ENCODE results near the gene EME1.
"Not testable (repeated sequence)": the region's sequence is repeated elsewhere in the genome, so short reads cannot be mapped to it uniquely, and the experiment has no call there.

EME1 gene

DNA sequence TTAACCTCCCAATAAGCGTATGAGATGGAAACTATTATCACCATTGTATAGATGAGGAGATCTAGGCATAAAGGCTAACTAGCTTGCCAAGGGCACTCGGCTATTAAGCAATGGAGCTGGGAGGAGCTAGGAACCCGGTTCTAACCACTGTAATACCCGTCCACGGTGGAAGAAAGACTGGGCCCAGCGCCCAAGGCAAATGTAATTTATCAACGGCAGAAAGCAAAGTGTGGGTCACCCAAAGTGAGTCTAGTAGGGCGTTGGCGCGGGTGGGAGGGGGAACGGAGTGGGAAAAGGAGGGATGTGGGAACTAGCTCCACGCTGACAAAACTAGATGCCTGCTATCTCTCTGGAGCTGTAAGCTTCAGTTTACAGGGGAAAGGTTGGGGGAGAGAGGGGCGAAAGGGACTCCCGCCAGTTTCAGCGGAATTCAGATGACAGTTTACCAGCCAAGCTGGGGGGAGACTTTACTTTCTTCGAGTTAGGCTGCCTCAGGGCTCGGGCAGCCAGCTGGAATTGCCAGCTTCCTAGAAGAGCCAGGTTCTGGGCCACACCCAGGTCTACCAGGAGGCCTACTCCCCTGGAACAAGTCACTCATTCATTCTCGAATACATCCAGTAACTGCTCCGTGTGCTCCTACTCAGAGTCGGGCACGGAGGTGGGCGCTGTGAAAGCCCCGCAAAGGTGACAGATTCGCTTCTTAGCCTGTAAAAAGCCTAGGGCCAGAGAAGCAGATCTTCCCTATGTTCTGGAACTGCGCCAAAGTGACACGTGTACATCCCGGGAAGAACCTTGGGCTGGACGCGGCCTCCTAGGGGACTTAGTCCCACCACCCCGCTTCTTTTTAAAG, 23.5 kb downstream of the EME1 start:
- no peak for DNase-seq

DNA sequence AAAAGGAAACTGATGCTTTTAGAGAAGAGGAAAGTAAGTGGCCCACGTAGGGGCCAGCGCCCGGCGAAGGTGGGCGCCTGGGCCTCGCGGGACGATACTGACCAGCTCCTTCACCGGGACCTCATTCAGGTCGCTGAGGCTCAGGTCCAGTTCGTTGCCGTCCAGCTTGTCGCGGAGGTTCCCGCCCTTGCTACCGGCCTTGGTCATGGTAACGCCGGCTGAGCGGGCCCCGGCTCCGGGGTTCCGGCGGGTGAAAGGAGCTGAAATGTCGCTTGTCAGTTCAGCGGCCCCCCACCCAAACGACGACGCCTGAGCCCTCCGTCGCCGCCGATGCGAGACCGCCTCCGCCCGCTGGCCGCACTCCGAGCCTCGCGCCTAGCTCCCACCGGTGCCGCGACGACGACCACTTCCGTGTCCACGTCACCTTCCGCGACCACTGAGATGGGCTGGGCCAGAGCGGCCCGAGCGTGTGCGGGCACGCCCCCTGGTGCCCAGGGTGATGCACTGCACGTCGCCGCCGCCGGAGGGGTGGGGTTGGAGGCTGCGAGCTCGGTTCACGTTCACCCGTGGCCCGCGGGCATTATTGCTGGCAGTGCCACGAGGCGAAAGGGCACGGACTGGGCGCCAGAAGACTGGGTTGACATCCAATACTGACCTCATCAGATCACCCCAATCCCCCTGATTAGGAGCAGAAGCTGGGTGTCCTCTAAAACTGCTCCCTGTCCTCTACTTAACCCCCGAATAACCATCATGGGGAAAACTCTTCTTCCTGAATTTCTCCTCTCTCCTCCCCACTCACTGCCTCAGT, 24.3 kb downstream of the EME1 start, which contains the start of gene LRRC59:
Gene LRRC59 (minus strand): TSS at position 413 of the 808 bp plus-strand sequence. CDS start 206 bp downstream, at position 207.
- peak; percentile 45 for DNase-seq

DNA sequence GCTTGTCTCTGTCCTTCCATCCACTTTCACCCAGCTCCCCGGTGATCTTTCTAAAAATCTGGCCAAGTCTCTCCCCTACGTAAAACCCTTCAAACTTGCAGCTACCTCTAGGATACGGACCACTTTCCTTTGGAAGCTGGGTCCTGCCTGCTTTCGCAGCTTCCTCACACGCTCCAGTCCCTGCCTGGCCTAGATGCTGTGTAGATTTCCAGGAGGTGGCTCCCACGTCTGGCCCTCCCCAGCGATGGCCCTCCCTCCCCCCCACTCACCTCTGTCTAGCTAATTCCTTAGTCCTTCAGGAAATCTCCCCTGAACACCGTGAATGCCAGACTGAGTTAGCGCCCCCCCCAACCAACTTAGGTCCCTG, 24.9 kb downstream of the EME1 start:
- DNase-seq: no peak

DNA sequence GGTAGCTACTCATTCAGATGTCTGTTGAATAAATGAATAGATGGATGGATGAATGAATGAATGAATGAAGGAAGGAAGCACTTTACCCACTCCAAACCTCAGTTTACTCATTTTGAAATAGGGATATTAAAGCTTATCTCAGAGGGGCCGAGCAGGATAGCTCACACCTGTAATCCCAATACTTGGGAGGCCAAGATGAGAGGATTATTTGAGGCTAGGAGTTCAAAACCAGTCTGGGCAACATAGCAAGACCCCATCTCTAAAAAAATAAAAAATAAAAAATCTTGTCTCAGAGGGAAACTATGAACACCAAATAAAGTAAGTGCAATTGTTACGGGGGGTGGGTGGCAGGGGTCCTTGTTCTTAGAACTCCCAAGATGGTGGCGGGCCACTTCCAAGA, 25.6 kb downstream of the EME1 start:
- not testable (repeated sequence) for DNase-seq

DNA sequence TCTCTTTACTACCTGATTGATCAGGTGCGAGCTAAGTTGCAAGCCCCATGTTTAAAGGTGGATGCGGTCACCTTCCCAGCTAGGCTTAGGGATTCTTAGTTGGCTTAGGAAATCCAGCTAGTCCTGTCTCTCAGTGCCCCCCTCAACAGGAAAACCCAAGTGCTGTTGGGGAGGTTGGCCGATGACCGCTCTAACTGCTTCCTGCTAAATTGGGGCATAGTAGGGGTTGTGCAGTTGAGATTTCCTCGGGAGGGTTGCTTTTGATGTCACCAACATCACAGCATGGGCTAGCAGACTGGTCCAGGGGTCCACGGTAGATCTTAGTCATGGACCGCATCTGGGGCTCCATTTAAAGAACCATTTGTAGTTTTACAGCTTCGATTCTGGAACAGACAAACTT, 26.6 kb downstream of the EME1 start:
- DNase-seq: not testable (repeated sequence)

DNA sequence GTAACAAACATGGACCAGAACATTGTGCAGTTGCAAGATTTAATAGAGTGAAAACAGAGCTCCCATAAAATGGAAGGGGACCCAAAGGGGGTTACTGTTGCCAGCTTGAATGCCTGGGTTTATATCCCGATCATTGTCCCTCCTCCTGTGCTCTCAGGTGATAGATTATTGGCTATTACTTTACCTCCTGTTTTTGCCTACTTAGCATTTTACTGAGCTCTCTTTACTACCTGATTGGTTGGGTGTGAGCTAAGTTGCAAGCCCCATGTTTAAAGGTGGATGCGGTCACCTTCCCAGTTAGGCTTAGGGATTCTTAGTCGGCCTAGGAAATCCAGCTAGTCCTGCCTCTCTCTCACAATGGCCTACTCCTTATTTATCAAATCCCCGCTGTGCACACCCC, 32.3 kb downstream of the EME1 start:
- not testable (repeated sequence) for DNase-seq

DNA sequence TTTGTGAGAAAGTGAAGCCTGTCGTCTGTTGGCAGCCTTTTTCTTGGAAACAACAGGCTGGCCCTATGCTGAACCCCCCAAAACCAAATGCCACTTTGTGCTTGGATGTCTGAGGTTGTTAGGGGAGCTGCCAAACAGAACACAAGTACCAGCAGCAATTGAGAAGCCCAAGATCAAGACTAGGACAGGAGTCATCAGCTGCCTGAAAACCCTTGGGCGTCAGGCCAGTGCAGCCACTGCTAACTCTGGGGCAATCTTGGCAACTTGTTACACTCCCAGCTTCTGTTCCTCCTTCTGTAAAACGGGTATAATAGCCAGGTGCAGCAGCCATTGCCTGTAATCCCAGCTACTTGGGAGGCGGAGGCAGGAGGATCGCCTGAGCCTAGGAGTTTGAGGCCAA, 33.5 kb downstream of the EME1 start:
- DNase-seq: no peak

DNA sequence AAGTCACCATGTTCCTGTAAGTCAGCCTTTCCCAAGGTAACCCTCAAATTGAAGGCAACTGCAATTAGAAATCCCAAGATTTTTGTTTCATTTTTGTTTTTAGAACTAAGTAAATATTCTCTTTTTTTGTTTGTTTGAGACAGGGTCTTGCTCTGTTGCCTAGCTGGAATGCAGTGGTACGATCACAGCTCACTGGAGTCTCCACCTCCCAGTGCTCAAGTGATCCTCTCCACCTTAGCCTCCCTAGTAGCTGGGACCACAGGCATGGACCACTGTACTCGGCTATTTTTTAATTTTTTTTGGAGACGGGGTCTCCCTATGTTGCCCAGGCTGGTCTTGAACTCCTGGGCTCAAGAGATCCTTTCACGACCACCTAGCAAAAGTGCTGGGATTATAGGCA, 34.9 kb downstream of the EME1 start:
- no peak for DNase-seq

DNA sequence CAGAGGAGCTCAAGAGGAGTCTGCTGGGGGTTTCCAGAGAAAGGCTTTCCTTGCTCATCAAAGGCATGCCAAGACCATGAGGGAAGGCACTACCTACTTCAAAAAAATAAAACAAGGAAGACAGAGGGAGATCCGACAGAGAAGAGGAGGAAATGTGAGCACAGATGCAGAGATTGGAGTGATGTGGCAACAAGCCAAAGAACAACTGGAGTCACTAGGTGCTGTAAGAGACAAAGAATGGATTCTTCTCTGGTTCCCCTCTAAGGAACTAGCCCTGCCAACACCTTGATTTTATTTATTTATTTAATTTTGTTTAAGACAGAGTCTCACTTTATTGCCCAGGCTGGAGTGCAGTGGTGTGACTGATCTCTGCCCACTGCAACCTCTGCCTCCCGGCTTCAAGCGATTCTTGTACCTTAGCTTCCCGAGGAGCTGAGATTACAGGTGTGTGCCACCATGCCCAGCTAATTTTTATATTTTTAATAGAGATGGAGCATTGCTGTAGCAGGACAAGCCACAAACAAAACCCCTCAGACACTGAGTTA, 39.2 kb downstream of the EME1 start:
- no peak for DNase-seq

DNA sequence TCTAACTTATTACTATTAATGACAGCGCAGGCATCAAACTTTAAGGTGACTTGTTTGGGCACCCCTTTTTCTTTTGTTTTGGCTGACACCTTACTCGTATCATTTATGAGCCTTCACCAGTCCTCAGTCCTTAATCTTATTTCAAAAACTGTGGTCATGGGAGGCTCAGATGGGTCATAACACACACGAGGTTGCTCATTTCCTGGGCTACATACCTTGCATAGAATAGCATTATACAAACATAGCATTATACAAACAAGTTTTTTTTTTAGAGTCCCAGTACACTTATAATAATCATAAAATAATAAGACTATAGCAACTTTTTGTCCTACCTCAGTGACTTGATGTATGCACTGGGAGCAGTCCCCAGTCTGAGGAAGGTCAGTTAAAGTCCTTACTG, 41.8 kb downstream of the EME1 start:
- DNase-seq: no peak

DNA sequence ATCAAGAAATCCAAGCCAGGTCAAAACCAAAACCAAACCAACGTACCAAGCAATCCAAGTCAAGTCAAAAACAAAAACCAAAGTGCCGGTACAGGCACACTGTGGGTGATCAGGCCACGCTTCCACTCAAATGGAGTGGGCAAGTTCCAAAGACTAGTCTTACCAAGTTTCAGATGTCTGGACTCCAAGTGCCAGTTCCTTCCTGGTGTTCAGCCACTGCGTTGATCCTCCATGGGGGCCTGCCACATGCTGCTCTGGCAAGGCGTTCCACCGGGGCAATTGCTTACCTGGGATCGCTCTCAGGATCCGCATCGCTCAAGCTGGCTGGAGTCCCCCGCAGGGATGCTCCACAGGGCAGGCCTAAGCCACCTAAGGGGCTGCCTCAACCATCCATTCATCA, 46.5 kb downstream of the EME1 start:
- DNase-seq: not testable (repeated sequence)

DNA sequence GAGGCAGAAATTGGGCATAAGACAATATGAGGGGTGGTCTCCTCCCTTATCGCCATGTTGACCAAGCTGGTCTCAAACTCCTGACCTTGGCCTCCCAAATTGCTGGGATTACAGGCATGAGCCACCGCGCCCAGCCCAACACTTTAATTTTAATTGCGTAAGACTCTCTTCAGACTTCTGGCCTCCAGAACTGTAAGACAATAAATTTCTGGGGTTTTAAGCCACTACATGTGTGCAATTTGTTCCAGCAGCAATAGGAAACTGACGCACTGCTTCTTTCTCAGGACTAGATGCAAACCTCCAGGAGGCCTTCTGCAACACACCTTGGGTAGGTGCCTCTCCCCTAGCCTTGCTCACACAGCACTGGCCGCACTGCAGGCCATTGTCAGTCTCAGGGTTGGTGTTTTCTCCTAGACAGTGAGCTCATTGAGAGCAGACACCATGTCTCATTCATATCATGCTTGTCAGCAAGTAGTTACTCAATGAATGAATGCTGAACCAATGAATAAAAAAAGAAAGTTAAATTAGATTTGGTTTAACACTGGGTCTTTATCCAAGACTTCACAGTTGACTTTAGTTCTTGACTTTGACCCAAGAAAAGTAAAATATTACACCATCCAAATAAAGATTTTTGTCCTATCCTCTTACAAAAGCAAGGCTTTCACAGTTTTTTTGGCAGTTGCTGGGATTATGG, 47.5 kb downstream of the EME1 start:
- no peak for DNase-seq

DNA sequence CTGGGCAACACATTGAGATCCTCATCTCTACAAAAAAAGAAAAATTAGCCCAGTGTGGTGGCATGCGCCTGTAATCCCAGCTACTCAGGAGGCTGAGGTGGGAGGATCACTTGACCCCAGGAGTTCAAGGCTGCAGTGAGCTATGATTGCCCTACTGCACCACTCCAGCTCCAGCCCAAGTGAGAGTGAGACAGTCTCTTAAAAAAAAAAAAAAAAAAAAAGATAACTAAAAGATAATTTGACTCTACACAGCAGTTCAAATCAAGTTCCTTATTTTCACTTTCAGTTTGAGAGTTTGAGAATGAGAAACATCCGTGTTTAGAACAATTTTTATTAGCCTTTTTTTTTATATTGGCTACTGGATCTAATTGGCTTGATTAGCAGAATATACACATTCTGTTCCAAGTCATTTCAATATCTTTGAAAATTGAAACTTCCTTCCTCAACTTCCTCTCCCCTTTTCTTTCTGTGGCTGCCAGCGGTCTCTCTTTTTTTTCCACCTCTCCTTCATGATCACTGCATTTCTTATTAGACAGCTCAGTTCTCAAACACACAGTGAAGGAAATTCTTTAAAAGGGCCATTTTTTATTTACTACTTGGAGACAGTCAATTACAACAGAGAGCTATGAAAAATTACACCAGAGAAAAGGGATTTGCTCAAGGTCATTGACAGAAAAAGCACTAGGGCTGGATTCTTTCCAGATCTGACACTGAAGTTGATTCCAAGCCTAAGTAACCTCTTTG, 48.5 kb downstream of the EME1 start:
- no peak for DNase-seq

DNA sequence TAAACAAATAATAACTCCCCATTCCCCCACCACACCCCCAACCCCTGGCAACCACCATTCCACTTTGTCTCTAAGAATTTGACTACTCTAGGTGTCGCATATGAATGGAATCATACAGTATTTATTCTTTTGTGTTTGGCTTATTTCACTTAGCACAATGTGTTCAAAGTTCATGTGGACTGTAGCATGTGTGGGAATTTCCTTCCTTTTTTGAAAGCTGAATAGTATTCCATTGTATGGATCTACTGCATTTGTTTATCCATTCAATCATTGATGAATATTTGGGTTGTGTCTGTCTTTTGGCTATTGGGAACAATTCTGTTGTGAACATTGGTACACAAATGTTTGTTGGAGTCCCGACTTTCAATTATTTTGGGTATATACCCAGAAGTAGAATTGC, 49.7 kb downstream of the EME1 start:
- DNase-seq: no peak

DNA sequence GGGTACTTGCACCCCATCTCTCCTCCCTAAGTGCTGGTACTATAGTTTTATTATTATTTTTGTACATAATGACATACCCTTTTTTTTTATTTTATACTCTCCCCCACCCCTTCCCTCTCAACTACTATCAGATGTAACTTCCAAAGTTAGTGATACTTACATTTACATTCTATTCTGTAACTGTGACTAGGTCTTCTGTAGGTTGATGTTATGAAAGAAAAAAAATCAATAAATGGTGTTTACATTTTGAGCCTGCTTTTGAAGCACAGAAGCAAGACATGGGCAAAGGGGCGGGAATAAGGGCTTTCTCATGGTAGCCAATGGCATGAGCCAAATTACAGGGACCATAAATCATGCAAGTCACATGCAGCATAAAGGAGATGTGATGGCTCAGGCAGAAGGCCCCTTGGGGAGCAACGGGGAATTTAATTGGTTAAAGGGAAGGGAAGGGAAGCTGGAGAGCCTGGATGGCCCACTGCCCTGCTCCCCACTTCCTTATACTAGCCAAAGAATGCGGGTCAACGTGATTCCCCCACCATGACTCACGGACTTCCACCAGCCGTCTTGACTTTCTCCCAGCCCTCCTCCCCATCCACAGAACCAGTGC, 50.6 kb downstream of the EME1 start:
- no peak for DNase-seq

DNA sequence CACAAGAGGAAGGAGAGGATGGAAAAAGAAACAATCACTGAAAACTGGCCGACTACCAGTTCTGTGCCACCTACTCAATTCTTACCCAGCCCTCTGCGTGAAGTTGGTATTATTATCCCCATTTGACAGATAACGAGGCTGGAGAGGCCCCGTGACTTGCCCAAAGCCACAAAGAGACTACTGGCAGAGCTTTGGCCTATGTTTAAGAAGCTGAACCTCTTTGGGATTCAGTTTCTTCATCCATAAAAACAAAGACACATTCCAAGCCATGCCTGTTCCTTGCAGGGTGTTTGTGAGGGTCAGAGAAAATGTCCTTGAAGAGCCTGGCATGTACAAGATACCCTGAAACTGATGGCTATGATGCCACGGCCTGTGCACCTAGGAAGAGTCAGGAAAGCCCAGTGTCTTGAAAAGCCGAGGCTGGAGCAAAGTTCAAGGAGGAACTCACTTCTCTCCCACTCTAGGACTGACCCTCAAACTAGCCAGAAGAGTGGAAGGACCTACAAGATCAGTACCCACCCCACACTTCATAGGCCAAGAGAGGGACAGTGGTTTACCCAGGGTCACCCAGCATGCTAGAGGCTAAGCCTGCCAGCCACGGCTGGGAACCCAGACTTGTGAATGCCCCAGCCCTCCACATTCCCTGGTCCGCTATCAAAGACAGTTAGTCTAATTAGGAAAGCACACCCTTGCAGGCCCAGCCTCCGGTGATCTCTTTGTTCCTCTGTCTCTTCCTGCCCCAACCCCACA, 51.4 kb downstream of the EME1 start:
- no peak for DNase-seq

DNA sequence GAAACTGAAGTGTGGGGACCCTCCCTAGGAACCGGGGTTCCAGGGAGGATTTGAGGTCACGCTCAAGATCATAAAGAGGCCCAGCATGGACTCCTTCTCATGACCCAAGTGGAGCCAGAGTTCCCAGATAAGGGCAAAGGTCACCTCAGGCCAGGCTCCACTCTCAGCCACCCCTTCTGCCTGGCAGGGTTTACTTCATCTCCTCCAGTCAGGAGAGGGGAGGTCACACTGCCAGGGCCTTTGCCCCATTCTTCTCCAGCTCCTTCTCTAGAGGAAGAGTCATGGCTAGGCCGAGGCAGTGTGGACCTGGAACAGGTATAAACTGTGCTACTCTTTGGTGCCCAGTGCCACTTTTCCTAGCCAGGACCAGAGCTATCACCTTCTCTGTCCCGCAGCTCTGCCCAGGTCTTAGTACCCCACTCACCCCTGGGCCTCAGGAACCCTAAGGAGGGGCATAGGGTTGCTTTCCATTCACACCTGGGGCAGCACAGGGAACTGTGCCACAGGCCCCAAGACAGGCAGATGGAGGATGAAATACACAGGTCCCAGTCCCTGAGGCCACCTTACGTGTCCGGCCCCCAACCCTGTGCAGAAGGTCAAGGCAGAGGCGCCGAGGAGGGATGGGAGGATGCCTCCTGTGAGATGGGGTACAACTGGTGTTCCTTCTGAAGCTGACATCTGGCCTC, 52.1 kb downstream of the EME1 start:
- DNase-seq: no peak

DNA sequence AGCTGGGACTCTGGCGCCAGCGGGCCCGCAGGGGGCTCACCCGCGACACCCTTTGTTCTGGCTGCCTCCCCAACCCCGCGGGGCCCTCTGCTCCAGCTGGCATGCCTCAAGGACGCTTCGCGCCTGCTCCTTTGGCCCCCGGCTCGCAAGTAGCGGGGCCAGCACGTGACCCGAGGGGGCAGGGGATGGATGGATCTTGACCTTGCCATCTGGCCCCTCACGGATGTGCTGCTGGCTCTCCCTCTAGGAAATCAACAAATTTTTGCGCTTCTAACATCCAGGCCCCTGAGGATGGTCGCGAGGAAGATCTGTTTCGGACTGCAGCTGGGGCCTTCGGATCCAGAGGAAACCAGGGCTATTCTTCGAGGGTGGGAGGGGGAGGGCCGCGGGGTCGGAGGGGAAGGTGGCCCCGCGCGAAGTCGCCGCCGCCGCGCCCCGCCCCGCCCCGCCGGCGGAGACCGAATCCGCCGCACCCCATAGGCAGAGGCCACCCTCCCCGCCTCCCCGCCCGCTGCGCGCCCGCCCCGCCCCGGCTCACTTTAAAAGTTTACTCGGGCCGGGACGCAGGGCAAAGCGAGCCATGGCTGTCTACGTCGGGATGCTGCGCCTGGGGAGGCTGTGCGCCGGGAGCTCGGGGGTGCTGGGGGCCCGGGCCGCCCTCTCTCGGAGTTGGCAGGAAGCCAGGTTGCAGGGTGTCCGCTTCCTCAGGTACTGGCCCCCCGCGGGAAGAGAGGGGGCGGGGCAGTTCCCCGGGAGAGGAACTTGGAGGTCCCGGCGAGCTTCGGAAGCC, 52.8 kb downstream of the EME1 start, which contains the start of gene ACSF2:
Gene ACSF2 (plus strand): TSS at position 537 of the 790 bp plus-strand sequence. CDS start 44 bp downstream, at position 581.
- DNase-seq: no peak

DNA sequence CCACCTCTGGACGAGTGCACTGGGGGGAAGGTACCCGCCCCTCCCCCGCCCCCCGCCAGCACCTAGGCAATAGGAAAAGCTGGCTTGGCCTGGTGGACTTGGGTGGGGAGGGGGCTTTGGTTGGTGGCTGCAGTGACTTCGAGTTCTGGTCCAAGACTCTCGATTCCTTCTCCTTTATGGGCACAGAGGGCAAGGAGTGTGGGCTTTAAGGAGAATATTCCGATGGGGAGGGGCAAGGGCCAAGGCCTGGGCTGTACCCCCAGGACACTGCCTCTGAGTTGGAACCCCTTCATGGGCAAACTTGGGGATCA, 53.4 kb downstream of the EME1 start:
- no peak for DNase-seq
